ENCODE data around the gene TUBA3E.
"Not testable (repeated sequence)": the region's sequence is repeated elsewhere in the genome, so short reads cannot be mapped to it uniquely, and the experiment has no call there.

The TUBA3E gene

DNA sequence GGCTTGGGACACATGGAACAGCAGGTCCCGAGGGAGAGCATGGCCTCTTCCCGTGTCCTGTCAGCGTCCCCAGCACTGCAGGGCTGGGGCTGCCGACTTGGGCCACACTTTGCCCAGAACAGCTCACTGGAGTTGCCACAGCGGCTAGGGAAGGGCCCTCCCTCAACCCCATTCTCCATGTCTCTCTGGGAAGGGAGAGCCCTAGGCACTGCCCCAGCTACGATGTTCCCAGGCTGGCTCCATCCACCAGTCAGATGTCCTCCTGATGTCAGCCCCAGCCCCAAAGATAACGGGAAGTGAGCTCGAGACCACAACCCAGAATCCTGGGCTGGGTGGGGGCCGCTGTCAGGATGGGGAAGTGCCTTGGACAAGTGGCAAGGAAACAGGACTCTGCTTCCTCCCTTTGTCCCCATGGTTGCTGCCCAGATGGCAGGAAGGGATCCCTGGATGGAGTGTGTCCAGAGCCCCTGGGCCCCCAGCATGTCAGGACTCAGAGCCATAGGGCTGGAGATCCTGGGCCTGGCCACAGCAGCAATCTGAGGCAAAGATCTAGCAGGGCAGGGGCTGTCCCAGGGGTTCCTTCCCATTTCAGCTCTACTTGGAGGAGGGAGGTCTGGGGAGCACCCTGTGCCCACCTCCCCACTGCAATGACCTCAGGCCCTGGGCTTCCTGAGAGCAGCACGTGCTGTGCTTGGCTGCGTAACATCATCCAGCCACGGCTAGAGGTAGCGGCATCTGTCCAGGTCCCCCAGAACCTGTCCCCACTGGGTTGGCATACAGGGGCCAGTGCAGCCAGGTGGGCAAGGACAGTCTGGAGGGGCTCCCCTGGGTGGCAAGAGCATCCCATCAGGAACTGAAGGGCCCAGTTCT is 55.6 kb downstream of the TUBA3E start:
- not testable (repeated sequence) for DNase-seq

All from activated CD8-positive, alpha-beta memory T cell treated with anti-CD3 and anti-CD28 coated beads, Interleukin-2, amount 50 U/mL, for 48 hours (primary cell).